Measurements from ENCODE around the gene KCNMB2.
"Not testable (repeated sequence)": the region's sequence is repeated elsewhere in the genome, so short reads cannot be mapped to it uniquely, and the experiment has no call there.

KCNMB2 gene

GRCh38 chr3:178520451-178520850 lies 15.8 kb upstream of the KCNMB2 start:
- DNase-seq, result no peak

DNA sequence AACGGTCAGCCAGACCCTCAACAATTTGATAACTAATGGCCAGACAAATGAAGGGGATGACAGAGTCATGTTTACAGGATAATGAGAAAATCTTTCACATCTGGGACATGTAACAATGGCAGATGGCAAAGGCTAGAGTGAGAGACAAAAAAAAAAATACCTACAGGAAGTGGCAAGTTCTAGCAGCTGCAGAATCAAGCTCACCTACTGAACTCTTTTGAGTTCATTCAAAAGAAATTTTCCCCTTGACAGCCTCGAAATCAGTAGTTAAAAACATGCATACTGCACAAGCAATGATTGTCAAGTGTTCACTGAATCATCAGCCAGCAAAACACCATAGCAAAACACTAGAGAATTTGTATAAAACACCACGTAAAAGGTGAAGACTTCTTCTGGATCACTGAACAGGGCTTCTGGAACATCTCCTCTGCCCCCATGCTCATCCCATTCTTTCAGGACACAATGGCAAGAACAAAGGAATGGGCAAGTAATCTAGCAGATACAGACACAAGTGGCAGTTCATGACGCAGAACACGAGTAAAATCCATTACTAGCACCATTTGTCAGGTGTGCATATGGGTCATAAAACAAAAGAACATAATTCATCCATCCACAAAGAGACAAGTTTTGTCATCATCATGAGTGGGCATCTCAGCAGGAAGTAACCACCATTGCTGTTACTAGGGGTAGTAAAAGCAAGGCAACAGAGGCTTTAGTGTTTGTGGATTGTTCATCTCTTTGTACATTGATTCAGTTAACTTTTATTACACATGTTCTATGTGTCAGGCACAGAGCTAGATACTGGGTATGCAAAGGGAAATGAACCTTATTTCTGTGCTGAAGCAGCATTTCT lies 13.8 kb upstream of the KCNMB2 start:
- DNase-seq, result no peak

- DNase-seq, result no peak
Measured at GRCh38 chr3:178525251-178525650, 11.0 kb upstream of the KCNMB2 start.

GRCh38 chr3:178526291-178526690 lies 9.9 kb upstream of the KCNMB2 start:
- no peak for DNase-seq

- DNase-seq, result no peak
Measured at GRCh38 chr3:178527981-178528380, 8.3 kb upstream of the KCNMB2 start.

DNA sequence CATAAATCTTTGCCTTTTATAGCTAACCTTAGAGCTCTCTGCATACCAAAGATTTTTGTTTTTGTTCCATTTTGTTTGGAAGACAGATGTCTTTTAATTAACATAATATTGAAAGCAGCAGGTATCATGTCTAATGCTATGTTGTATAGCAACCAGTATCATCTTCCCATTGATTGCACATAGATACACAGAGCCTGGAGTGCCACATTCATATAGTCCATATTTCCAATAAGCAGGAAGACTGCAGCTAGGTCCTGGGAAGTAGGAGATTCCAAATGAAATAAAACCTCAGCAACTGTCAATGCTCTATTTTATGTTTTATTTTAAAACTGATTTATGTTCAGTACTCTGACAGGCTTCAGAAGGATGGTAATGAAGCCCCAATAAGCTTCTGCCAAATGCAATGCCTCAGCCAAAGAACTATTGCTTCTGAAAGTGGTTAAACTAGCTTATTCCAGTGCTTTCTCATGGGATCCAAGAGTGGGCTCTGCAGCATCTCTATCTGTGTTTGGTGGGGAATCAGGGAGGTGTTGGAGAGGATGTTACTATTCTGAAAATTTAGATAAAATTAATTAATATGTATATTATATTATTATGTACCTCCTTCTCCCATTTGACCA lies 6.5 kb upstream of the KCNMB2 start:
- DNase-seq, result no peak

GRCh38 chr3:178532476-178532875 lies 3.8 kb upstream of the KCNMB2 start:
- DNase-seq, result no peak

DNA sequence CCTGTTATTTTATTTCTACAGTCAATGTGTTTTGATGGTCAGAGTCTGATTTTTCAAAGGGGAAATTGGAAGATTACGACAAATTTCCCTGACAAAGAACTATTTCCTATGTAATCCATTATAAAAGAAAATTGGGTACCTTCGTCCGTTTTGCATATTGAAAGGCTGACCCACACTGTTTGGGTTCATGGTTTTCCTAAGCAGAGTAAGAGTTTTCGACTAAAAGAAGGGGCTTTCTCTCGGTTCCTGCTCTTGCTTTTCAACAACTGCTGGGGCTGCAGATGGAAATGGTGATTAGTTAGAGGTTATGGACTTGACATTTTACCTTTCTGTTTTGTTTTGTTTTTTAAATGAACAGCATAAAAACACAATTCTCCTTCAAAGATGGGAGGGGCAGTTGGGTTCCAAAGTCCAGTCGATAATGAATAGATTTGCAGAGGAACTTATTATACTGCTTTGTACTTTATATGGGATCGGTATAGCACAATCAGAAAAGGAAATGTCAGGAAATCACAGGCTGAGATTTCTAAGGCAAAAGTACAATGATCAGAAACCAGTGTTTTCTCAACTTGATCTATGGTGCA lies 978 bp downstream of the KCNMB2 start:
- no peak for DNase-seq

GRCh38 chr3:178538056-178538455 lies 1.8 kb downstream of the KCNMB2 start:
- DNase-seq, result no peak

GRCh38 chr3:178540184-178540583 lies 3.9 kb downstream of the KCNMB2 start:
- DNase-seq, result no peak

DNA sequence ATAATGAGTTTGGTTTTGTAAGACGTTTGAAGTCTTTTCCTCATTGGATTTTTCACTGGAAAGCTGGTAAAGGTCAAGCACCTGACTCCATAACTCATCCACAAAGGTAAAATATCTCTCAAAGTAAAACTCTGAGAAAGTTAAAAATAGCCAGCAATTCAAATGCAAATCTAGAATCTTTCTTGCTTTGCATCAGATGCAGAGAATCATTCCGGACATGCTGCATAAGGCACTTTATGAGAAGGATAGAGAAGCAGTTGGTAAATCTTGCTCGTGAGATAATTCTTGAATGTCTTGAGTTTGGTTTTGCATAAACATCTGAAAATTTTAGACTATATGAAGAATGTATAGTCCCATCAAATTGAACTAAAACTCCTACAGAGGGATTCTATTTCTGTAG lies 9.1 kb downstream of the KCNMB2 start:
- DNase-seq, result no peak

DNA sequence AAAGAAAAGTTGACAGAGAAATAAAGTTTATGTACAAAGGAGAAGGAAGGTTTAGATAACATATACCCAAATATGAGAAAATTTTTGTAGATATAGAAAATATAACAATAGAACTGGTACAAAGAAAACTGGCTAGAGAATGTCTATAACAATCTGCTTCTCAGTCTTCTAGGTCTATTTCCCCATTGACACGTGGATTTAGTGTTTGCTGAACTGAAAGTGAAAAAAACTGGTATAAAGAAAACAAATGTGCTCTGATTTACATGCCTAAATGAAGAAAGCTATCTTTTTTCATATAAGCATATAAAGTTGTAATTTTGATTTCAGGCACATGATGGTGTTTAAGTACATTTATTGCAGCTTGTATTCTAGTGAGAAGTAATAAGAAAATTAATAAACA lies 9.8 kb downstream of the KCNMB2 start:
- no peak for DNase-seq

DNA sequence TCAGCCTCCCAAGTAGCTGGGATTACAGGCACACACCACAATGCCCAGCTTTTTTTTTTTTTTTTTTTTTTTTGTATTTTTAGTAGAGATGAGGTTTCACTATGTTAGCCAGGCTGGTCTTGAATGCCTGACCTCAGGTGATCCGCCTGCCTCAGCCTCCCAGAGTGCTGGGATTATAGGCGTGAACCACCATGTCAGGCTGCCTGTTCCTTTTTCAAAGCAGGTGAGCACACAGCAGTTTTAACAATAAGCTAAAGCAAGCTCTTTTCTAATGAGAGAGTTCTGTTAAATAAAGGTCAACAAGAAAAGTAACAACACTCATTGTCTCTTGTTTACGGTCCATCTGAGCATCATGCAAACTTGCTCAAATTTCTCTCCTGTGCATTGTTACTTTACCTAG lies 13.2 kb downstream of the KCNMB2 start:
- DNase-seq, result not testable (repeated sequence)

GRCh38 chr3:178551916-178552321 lies 15.7 kb downstream of the KCNMB2 start:
- DNase-seq, result no peak

- peak; percentile 40 for DNase-seq
Measured at GRCh38 chr3:178558637-178559036, 22.4 kb downstream of the KCNMB2 start.

GRCh38 chr3:178560759-178561158 lies 24.5 kb downstream of the KCNMB2 start:
- no peak for DNase-seq

DNA sequence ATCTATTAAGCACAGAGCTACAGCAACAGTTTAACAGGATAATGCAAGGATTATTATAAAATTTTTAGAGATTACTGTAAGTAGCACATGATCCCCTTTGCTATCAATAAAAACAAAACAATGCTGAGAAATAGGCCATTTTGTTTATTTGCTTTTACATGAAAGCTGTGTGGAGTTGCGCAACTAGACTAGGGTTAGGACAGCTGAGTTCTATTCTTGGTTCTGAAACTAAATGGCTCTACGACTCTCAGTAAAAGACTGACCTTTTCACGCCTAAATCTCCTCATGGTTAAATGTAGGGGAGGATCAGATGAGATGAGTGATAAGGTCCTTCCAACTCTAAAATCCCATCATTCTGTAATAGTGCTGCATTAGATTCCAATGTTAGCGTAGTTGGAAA lies 25.0 kb downstream of the KCNMB2 start:
- DNase-seq, result no peak

- no peak for DNase-seq
Measured at GRCh38 chr3:178562143-178562946, 26.1 kb downstream of the KCNMB2 start.

DNA sequence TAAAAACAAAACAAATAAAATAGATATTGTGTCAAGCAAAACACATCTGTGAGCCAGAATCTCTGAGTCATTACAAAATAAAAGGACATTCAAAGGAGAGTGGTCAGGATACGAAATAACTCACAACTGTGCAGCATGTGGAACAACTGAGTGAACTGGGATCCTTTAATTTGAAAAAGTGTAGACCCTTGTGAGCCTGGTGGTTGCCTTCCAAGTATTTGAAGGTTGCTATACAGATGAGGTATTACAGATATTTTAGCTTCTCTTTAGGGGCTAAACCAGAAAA lies 26.7 kb downstream of the KCNMB2 start:
- DNase-seq, result no peak

DNA sequence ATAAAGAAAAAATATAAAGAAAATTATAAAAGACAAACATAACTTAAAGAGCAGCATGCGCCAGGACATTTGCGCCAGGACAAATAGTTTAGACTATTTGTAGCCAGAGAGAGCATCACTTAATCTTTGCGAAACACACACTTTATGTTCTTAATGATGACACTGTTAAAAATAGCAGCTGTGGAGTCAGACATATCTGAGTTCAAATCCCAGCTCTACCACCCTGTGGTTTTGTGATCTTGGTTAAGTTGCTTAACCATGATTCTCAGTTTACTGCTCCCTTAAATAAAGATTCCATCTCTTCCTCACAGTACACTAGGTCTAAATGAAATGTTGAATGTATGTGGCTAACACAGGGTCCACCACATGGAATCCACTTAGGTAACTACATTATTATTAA lies 31.4 kb downstream of the KCNMB2 start:
- DNase-seq, result no peak

DNA sequence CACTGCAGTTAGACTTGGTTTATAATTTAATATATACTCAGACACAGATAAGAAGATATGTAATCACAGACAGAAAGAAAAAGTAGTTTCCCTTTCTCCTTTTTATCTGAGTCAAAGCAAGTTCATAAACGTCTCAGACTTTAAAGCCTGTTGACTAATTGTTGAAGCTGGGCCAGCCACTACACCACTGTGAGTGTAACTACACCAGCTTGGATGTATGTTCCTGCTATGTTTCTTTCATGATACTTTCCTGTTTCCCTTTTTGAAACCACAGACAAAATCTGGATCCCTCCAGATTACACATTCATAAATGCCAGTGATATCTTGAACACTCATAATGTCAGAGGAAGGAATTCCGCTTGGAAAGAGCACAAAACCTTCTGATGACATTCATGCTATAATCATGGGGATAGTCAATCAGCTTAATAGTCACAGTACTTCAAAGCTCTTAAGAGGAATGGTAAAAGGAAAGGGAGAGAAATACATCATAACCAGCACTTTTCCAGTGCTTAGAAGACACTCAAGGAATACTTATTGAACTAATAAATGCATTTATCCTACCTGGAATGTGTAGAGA lies 32.0 kb downstream of the KCNMB2 start:
- DNase-seq, result no peak

DNA sequence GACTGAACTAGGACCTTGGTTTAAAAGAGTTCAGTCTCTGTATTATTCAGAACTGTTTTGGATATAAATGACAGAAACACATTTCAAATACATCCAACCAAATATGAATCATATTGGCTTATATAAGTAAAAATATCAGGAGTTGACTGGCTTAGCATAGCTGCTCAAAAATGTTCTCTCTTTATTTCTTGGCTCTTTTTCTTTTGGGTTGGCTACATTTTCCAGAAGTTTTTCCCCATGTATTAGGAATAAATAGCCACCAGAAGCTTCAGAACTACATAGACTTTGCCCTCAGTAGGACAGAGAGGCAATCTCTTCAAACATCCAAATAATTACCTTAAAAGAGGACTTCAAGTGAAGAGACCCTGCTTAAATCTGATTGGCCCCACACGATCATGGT lies 32.7 kb downstream of the KCNMB2 start:
- DNase-seq, result no peak

GRCh38 chr3:178569826-178570225 lies 33.6 kb downstream of the KCNMB2 start:
- peak; percentile 31 for DNase-seq

All from NCI-H446 treated with DMSO at 0.1 percent for 48 hours (cell line).